ENCODE data around the gene CYTH1. TPM values are rescaled to one million over a fixed set of nuclear protein-coding genes. Genes with fewer than 3 reads are reported as not detected.
A peak's percentile ranks its signal among the peaks of the same experiment; 100 is the strongest.

Gene CYTH1
- polyA plus RNA-seq, 1 donor from 2014 or later, result 210 TPM

DNA sequence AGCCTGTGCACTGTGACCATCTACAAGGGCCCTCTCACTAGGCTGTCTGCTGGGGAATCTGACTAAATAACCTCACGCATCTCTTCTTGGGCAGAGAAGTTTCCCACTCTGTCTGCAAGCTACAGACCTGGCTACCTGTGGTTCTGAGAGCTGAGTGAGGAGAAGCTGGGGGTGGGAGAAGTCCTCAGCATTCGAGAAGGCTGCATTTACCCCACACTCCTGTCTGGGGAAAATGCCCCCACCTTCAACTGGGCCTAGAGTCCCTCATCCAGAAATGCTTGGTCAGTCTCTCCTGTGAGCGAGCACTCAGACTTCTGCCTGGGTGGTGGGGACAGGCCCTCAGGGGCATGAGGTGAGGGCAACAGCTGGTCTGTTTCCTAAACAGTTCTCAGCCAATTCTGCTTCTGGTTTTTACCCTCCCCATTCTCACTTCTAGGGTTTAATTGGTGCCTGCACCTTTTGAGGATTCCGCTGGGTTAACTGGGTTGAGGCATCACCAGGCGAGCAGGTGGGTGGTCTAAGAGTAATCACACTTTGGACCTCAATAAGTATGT, 98.6 kb downstream of the CYTH1 start:
- Mint-ChIP-seq H3K36me3 (peaks cover 9% of the 10 kb centered on the region), H3K27ac (peak overlapping the region in 2 of 3 donors; percentile 81 to 87), H3K4me1 (peaks cover 0 to 4% (median 3%) of the 10 kb centered on the region in 3 donors), H3K27me3 (no peaks in the 10 kb centered on the region), H3K9me3 (no peaks in the 10 kb centered on the region), H3K4me3 (peak overlapping the region in 2 of 4 donors; percentile 32 to 43)

DNA sequence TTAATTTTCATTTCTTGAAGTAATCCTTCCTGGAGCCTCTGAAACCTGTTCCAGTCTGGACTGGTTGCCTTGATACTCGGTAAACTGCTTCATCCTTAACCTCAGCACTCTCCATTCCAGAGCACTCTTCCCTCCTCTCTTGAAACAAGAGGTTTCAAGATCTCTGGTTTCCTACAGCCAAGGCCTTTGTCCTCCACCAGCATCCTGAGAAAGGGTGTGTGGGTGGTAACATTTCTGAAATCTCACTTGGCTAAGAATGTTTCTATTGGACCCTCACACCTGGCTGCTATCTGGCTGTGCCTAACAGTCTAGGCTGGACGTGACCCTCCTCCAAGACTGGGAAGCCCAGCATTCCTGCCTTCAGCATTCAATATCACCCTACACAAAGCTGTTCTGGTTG, 99.7 kb downstream of the CYTH1 start:
- no peaks in the 10 kb centered on the region for H3K9me3 Mint-ChIP-seq
- peaks cover 4% of the 10 kb centered on the region for H3K36me3 Mint-ChIP-seq

DNA sequence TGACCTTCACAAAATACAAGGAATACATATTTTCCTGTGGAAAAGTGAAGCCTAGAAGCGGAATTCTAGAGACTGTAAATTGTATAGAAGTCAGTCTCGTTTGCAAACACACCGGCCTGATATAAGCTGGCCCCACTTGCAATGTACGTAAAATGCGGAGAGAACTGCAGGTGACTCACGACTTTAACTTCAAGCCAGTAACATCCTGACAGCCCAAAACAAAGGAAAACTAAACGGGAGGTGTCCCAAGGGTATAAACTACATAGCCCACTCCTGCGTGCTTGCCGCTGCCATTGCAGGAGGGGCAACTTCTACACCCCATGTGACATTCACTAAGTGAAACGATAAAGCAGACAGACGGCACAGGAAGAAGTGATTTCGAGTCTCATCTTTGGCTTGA, 101.6 kb downstream of the CYTH1 start:
- Mint-ChIP-seq H3K27me3 (no peaks in the 10 kb centered on the region), H3K4me3 (no peak overlapping the region), H3K36me3 (peaks cover 4% of the 10 kb centered on the region), H3K4me1 (peaks cover 0 to 4% (median 3%) of the 10 kb centered on the region in 3 donors), H3K9me3 (no peaks in the 10 kb centered on the region), H3K27ac (peak overlapping the region in 1 of 3 donors; percentile 87)

More for the DNA sequence above, 99.7 kb downstream of the CYTH1 start:
- peak overlapping the region in 1 of 4 donors; percentile 9 for H3K4me3 Mint-ChIP-seq
- peak overlapping the region; percentile 28 to 87 (median 81) for H3K27ac Mint-ChIP-seq
- H3K4me1 Mint-ChIP-seq, result peaks cover 0 to 4% (median 3%) of the 10 kb centered on the region in 3 donors
- no peaks in the 10 kb centered on the region for H3K27me3 Mint-ChIP-seq

DNA sequence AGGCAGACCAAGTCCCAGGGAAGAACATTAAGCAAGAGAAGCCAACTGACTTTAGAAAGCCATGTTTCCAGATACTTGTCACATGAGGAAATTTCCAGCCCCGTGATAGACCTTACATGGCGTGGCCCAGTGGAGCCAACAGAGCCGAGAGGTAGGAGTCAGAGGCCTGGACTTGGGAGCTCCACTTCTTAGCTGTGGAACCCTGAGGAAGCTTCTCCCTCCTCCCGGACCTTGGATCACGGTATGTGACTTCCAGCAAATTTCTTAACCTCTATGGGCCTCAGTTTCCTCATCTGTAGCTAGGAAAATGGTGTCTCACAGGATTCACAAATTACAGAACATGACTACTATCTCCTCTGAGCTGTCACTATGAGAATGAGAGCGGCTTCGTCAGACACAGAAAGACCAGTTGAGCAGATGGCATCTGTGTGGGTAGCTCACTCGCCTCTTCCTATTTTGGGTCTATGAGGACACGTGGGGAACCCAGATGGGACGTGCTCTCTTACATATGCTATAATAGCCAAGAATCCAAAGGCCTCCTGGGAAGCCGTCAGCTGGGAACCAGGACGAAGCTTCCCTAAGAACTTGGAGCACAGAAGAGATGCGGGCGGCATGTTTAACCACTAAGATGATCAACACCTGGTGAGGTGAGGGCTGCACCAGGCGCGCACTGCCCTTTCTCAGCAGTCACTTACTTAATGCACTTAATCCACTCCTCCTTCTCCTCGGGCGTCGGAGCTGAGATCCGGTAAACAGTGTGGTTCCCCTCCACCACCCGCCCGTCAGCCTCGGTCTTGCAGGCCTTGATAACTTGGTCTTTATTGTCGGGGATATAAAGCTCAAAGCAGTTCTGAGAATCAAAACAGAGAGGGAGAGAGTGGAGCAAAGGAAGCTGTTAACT, 102.3 kb downstream of the CYTH1 start:
- peaks cover 4% of the 10 kb centered on the region for H3K36me3 Mint-ChIP-seq
- peaks cover 0 to 3% (median 2%) of the 10 kb centered on the region in 3 donors for H3K4me1 Mint-ChIP-seq
- H3K9me3 Mint-ChIP-seq, result no peaks in the 10 kb centered on the region
- peak overlapping the region in 2 of 3 donors; percentile 73 to 87 for H3K27ac Mint-ChIP-seq
- no peaks in the 10 kb centered on the region for H3K27me3 Mint-ChIP-seq
- H3K4me3 Mint-ChIP-seq, result peak overlapping the region in 1 of 4 donors; percentile 45

DNA sequence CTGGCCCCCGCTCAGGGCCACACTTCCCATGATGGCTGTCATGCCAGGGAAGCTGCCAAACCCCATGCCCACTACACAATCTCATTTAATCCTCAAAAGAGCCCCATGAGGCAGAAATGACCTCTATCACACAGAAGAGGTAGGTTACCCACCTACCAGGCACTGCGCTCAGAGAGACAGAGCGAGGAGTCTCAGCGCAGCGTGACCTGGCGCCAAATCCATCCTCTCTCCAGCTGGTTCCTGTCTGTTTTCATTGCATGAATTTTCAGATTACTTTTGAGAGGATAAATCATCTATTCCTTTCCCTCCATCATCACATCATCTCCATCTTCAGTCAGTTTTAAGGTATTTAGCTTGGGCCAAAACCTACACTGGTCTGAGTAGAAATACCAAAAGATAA, 103.4 kb downstream of the CYTH1 start:
- Mint-ChIP-seq H3K27ac (peak overlapping the region in 1 of 3 donors; percentile 73), H3K27me3 (no peaks in the 10 kb centered on the region), H3K4me1 (peaks cover 0 to 3% (median 0%) of the 10 kb centered on the region in 3 donors), H3K36me3 (peaks cover 4% of the 10 kb centered on the region), H3K4me3 (peak overlapping the region in 1 of 4 donors; percentile 45), H3K9me3 (no peaks in the 10 kb centered on the region)

DNA sequence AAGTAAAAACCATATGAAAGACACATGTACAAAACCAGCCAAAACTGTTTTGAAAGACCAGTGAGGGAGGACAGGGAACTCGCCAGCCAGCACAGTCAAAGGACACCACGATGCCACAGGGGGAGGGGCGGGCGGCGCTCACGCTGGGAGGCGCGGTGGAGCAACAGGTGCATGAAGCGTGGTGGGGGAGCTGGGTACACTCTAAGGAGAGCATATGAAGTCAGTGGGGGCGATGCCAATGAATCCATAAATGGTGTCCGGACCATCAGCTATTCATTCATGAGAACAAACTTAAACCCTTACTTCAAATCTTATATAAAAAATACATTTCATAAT, 103.9 kb downstream of the CYTH1 start:
- Mint-ChIP-seq H3K4me3 (no peak overlapping the region), H3K27me3 (no peaks in the 10 kb centered on the region), H3K4me1 (peaks cover 0 to 3% (median 0%) of the 10 kb centered on the region in 3 donors), H3K36me3 (peaks cover 4% of the 10 kb centered on the region), H3K27ac (peak overlapping the region in 1 of 3 donors; percentile 5), H3K9me3 (no peaks in the 10 kb centered on the region)

DNA sequence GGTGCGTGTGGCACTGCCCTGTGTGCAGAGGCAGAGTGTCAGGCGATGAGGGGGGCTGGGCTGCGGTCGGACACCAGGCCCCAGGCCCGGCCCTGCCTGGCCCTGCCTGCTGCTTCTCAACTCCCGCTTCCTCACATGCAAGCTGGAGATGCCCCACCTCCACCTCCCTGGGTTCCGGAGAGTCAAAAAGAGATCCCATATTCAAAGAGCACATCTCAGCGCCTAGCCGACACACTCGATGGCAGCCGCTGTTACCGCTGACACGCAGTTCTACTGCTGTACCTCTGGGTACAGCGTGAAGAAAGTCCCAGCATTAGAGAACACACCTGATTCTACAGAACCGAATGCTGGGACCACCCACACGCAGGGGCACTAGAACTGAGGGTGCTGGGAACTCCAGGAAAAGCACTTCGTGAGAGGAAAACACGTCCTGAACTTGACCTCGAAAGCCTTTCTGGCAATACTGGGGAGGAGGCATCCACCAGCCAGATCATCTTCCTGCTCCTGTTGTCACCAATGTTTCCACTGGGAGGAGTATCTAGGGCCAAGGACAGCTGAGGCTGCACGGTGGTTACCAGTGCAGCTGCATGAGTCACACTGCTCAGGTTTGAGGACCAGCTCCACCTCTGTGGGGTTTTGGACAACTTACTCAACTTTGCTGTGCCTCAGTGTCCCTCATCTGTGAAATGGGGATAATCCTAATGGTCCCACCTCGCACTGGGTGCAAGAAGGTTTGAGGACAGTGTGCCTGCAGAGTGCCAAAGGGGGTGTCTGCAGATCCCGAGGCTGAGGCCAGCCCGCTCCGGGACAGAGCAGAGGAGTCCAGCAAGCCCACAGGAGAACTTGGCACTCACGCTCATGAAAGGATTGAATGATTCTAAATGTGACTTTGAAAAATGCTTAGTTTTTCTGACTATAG, 104.5 kb downstream of the CYTH1 start:
- H3K36me3 Mint-ChIP-seq, result peaks cover 1% of the 10 kb centered on the region
- no peaks in the 10 kb centered on the region for H3K27me3 Mint-ChIP-seq
- no peak overlapping the region for H3K4me3 Mint-ChIP-seq
- peaks cover 0 to 3% (median under 1%) of the 10 kb centered on the region in 3 donors for H3K4me1 Mint-ChIP-seq
- H3K27ac Mint-ChIP-seq, result peak overlapping the region in 1 of 3 donors; percentile 5
- H3K9me3 Mint-ChIP-seq, result no peaks in the 10 kb centered on the region

DNA sequence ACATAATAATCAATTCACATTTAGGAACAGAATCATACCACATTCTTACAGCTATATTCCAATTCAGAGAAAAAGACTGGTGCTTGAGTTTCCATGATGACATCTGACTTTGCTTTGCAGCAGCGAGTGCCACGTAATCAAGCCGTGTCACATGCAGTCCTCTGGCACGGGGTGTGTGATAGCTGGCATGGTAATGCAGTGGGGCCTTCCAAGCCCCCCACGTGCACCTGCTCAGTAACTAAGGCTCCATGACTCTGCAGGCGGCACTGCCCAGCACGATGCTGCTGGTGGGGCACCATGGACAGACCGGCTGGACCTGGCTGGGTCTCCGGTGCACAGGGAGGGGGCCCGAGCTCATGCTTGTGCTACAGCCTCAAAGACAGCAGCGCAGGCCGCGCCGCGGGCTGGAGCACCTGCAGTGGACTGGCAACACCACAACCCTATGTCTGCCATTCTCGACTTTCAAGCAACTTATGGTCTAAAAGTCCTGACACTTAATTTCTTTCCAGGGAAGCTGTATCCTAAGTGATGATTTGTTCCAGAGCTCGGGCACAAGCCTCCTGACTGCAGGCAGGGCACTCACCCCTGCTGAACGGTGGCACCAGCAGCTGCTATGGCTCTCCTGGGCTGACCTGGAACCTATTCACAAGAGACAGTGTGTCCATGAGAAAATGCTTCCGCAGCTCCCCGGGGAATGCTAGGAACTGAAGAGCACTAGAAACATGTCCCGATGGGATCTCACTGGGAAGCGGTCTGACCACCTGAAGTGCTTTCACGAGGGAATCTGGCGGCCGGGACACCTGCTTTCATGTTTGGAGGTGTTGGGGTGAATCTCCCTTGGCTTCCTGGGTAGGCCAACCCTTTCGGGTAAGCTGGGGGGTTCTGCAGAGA, 105.4 kb downstream of the CYTH1 start:
- H3K27me3 Mint-ChIP-seq, result no peaks in the 10 kb centered on the region
- H3K4me3 Mint-ChIP-seq, result no peak overlapping the region
- peaks cover 0 to 4% (median 3%) of the 10 kb centered on the region in 3 donors for H3K4me1 Mint-ChIP-seq
- H3K9me3 Mint-ChIP-seq, result no peaks in the 10 kb centered on the region
- no peaks in the 10 kb centered on the region for H3K36me3 Mint-ChIP-seq
- H3K27ac Mint-ChIP-seq, result no peak overlapping the region

DNA sequence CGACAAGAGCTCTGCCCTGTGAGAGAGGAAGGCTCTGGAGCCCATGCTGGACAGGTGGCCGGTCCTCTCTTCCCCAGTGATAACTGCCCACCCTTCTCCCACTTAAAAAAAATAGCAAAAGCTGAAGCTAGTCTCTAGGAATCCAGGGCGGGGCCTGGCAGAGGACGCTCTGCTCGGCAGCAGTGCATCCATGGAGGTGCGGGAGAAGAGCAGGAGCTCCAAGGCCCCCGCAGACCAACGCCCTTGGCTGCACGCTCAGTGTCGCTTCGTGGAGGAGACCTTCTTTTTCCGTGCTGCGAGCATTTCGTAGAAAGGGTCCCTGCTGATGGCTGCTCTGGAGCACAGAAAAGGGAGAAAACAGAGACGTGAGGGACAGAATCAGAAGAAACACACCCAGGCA, 106.2 kb downstream of the CYTH1 start:
- H3K27ac Mint-ChIP-seq, result no peak overlapping the region
- no peaks in the 10 kb centered on the region for H3K36me3 Mint-ChIP-seq
- no peaks in the 10 kb centered on the region for H3K9me3 Mint-ChIP-seq
- H3K4me3 Mint-ChIP-seq, result no peak overlapping the region
- H3K27me3 Mint-ChIP-seq, result no peaks in the 10 kb centered on the region
- H3K4me1 Mint-ChIP-seq, result peaks cover 0 to 4% (median 3%) of the 10 kb centered on the region in 3 donors

DNA sequence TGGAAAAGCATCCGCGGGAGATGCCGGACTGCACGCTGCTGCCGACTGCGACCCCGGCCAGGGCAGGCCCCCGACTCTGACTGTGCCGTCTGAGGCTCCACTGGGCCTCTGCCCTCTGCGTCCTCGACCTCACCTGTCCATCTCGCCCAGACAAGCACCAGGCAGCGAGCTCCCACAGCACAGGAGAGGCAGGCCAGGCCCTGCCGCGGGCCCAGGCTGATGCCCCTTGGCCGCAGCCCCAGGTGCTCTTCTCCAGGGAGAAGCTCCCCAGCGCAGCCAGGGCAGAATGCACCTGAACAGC, 106.8 kb downstream of the CYTH1 start:
- H3K36me3 Mint-ChIP-seq, result no peaks in the 10 kb centered on the region
- peaks cover 0 to 4% (median 3%) of the 10 kb centered on the region in 3 donors for H3K4me1 Mint-ChIP-seq
- no peaks in the 10 kb centered on the region for H3K9me3 Mint-ChIP-seq
- no peaks in the 10 kb centered on the region for H3K27me3 Mint-ChIP-seq
- H3K4me3 Mint-ChIP-seq, result no peak overlapping the region
- H3K27ac Mint-ChIP-seq, result peak overlapping the region in 1 of 3 donors; percentile 59

DNA sequence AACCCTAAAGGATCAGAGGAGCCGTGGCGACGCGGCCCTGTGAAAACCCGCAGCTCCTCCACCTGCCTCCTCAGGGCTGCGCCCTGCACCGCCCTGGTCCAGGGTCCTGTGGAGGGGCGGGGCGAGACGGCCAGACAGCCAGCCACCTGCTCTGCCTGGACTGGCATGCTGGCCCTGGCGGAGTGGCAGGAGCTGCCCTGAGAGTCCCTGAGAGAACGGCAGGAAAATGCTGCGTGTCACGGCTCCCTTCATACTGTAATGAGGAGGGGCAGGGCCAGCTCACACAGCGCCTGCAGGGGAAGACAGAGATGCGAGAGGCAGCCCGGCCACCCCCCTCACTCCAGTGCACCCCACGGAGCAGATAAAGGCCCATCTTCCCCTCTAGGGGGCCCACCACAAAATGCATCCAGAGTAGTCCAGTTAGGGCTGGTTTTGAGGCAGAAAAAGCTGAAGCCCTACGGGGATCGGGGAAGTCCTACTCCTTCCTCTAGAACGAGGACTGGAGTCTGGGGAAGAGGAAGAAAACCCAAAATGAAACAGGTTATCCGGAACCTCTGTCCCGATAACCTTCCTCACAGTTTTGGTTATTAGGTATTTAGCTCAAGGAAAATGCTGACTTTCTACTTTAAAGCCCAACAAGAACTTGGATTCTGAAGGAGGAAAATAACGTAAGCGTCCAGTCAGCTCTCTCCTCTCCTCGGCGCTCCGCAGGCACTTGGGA, 107.3 kb downstream of the CYTH1 start:
- peak overlapping the region in 1 of 3 donors; percentile 85 for H3K27ac Mint-ChIP-seq

DNA sequence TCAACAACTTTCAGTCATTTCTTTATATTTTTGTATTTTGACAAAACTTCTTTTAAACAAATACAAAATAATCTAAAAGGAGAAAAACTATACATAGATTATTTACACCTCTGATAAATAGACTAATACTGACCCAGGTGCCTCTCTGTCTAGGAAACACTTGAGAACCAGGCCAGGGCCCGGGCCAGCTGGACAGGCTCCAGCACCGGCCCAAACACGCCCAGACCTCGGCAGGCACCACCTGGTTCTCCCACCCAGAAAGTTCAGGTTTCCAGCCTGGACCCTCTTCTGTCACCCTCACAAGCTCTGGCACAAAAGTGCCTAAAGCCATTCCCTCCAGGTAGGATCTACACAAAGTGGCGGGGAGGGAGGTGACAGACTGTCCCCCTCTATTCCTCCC, 107.9 kb downstream of the CYTH1 start:
- Mint-ChIP-seq H3K4me1 (peaks cover 0 to 4% (median 2%) of the 10 kb centered on the region in 3 donors), H3K36me3 (no peaks in the 10 kb centered on the region), H3K27me3 (no peaks in the 10 kb centered on the region), H3K27ac (peak overlapping the region in 1 of 3 donors; percentile 85), H3K9me3 (no peaks in the 10 kb centered on the region), H3K4me3 (peak overlapping the region in 1 of 4 donors; percentile 60)

More for the DNA sequence above, 107.3 kb downstream of the CYTH1 start:
- Mint-ChIP-seq H3K9me3 (no peaks in the 10 kb centered on the region), H3K4me3 (peak overlapping the region in 1 of 4 donors; percentile 60), H3K36me3 (no peaks in the 10 kb centered on the region), H3K4me1 (peaks cover 0 to 4% (median 3%) of the 10 kb centered on the region in 3 donors), H3K27me3 (no peaks in the 10 kb centered on the region)

DNA sequence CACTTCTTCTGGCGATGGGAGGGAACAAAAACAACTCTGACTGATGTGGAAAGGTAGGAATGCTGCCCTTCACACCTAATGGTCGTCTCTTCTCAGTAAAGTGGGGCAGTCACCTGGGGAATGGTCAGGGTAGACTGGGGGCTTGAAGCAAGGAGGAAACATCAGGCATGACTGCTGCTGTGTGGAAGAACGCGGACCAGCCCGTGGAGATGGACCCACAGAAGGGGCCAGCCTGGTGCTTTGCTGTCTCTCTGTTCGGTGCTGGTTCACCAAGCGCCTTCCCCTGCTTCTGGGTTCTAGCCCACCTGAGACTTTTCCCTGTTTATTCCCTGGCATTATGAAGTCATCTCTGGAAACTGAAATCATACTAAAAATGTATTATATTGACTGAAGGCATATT, 108.7 kb downstream of the CYTH1 start:
- Mint-ChIP-seq H3K9me3 (no peaks in the 10 kb centered on the region), H3K27ac (peak overlapping the region in 2 of 3 donors; percentile 2 to 93), H3K36me3 (no peaks in the 10 kb centered on the region), H3K4me1 (peaks cover 0 to 4% (median 0%) of the 10 kb centered on the region in 3 donors), H3K4me3 (peak overlapping the region in 1 of 4 donors; percentile 33), H3K27me3 (no peaks in the 10 kb centered on the region)
